SK-N-SH (cell line): ENCODE results near the gene CLASRP.

Experiments used
- EP300 ChIP-seq, 2 experiments: IDR thresholded peaks; 2 replicates each; pipeline versions ENCODE4 v1.4.0 to v1.6.1; 2012; ENCODE audit warnings: borderline replicate concordance in 1 of 2, low read depth in 1 of 2, low read length in 1 of 2
- EZH2phosphoT487 ChIP-seq: fragments of 200-600 bp; sonication (generic); IDR thresholded peaks from 2 replicates; pipeline ENCODE4 v1.6.1; 2017; ENCODE audit warnings: low read depth, mixed run types, mild to moderate bottlenecking, antibody characterized with exemption, moderate library complexity, borderline replicate concordance
- FOXM1 ChIP-seq: IDR thresholded peaks from 2 replicates; pipeline ENCODE4 v1.4.0; 2012; ENCODE audit warnings: low read depth, mild to moderate bottlenecking
- MXI1 ChIP-seq: IDR thresholded peaks from 2 replicates; pipeline ENCODE4 v1.6.1; 2012; ENCODE audit warnings: mild to moderate bottlenecking, low read depth, low read length, improper control_type of control experiment
- POLR2AphosphoS5 ChIP-seq: IDR thresholded peaks from 2 replicates; pipeline ENCODE4 v1.6.1; 2012; ENCODE audit warnings: low read depth, low read length
- RAD21 ChIP-seq: IDR thresholded peaks from 2 replicates; pipeline ENCODE4 v1.6.1; 2012; ENCODE audit warnings: mild to moderate bottlenecking, low read length
- TAF1 ChIP-seq: IDR thresholded peaks from 2 replicates; pipeline ENCODE4 v1.6.1; 2012; ENCODE audit warnings: low read depth, mild to moderate bottlenecking, low read length, moderate library complexity, borderline replicate concordance
- TCF12 ChIP-seq: IDR thresholded peaks from 2 replicates; pipeline ENCODE4 v1.4.0; 2012
- YY1 ChIP-seq: IDR thresholded peaks from 2 replicates; pipeline ENCODE4 v1.4.0; 2012; ENCODE audit warnings: low read depth, mild to moderate bottlenecking
- TF ChIP-seq, protein P1 (sequence below): fragments of 200-600 bp; sonication (generic); IDR thresholded peaks from 2 replicates; pipeline ENCODE4 v1.6.1; 2017; ENCODE audit warnings: antibody characterized with exemption, mild to moderate bottlenecking, moderate library complexity
- TF ChIP-seq, protein P2 (sequence below): IDR thresholded peaks from 2 replicates; pipeline ENCODE4 v1.4.0; 2012; ENCODE audit warnings: low read depth
- TF ChIP-seq, protein P3 (sequence below): IDR thresholded peaks from 2 replicates; pipeline ENCODE4 v1.6.1; 2012; ENCODE audit warnings: mild to moderate bottlenecking, low read depth, low read length, moderate library complexity
- TF ChIP-seq, protein P4 (sequence below): IDR thresholded peaks from 2 replicates; pipeline ENCODE4; 2012
- TF ChIP-seq, protein P5 (sequence below): IDR thresholded peaks from 2 replicates; pipeline ENCODE4 v1.4.0; 2012; ENCODE audit warnings: low read depth, borderline replicate concordance

DNA sequence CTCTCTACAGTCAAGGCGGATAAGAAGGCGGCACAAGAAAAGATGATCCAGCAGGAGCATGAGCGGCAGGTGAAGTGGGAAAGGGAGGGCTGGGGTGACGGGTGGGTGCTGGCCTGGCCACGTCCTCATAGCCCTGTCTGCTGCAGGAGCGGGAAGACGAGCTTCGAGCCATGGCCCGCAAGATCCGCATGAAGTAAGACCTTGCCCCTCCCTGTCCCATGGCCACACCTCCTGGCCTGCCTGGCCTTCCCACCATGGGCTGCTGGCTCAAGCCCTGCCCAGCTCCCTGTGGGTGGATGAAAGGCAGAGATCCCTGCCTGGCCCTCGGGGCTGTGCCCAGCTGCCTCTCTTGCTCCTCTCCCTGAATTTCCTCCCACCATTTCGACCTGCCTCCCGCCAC, 30.2 kb downstream of the CLASRP start:
- TF ChIP-seq POLR2AphosphoS5: no peak
- TF ChIP-seq, protein P1, sequence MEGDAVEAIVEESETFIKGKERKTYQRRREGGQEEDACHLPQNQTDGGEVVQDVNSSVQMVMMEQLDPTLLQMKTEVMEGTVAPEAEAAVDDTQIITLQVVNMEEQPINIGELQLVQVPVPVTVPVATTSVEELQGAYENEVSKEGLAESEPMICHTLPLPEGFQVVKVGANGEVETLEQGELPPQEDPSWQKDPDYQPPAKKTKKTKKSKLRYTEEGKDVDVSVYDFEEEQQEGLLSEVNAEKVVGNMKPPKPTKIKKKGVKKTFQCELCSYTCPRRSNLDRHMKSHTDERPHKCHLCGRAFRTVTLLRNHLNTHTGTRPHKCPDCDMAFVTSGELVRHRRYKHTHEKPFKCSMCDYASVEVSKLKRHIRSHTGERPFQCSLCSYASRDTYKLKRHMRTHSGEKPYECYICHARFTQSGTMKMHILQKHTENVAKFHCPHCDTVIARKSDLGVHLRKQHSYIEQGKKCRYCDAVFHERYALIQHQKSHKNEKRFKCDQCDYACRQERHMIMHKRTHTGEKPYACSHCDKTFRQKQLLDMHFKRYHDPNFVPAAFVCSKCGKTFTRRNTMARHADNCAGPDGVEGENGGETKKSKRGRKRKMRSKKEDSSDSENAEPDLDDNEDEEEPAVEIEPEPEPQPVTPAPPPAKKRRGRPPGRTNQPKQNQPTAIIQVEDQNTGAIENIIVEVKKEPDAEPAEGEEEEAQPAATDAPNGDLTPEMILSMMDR: no peak
- TF ChIP-seq RAD21: no peak
- TF ChIP-seq, protein P2, sequence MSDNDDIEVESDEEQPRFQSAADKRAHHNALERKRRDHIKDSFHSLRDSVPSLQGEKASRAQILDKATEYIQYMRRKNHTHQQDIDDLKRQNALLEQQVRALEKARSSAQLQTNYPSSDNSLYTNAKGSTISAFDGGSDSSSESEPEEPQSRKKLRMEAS: no peak
- TF ChIP-seq, protein P3, sequence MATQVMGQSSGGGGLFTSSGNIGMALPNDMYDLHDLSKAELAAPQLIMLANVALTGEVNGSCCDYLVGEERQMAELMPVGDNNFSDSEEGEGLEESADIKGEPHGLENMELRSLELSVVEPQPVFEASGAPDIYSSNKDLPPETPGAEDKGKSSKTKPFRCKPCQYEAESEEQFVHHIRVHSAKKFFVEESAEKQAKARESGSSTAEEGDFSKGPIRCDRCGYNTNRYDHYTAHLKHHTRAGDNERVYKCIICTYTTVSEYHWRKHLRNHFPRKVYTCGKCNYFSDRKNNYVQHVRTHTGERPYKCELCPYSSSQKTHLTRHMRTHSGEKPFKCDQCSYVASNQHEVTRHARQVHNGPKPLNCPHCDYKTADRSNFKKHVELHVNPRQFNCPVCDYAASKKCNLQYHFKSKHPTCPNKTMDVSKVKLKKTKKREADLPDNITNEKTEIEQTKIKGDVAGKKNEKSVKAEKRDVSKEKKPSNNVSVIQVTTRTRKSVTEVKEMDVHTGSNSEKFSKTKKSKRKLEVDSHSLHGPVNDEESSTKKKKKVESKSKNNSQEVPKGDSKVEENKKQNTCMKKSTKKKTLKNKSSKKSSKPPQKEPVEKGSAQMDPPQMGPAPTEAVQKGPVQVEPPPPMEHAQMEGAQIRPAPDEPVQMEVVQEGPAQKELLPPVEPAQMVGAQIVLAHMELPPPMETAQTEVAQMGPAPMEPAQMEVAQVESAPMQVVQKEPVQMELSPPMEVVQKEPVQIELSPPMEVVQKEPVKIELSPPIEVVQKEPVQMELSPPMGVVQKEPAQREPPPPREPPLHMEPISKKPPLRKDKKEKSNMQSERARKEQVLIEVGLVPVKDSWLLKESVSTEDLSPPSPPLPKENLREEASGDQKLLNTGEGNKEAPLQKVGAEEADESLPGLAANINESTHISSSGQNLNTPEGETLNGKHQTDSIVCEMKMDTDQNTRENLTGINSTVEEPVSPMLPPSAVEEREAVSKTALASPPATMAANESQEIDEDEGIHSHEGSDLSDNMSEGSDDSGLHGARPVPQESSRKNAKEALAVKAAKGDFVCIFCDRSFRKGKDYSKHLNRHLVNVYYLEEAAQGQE: no peak
- TF ChIP-seq YY1: no peak
- no peak for TF ChIP-seq TCF12
- no peak for TF ChIP-seq EZH2phosphoT487
- TF ChIP-seq, protein P4, sequence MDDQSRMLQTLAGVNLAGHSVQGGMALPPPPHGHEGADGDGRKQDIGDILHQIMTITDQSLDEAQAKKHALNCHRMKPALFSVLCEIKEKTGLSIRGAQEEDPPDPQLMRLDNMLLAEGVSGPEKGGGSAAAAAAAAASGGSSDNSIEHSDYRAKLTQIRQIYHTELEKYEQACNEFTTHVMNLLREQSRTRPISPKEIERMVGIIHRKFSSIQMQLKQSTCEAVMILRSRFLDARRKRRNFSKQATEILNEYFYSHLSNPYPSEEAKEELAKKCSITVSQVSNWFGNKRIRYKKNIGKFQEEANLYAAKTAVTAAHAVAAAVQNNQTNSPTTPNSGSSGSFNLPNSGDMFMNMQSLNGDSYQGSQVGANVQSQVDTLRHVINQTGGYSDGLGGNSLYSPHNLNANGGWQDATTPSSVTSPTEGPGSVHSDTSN: no peak
- TF ChIP-seq, protein P5, sequence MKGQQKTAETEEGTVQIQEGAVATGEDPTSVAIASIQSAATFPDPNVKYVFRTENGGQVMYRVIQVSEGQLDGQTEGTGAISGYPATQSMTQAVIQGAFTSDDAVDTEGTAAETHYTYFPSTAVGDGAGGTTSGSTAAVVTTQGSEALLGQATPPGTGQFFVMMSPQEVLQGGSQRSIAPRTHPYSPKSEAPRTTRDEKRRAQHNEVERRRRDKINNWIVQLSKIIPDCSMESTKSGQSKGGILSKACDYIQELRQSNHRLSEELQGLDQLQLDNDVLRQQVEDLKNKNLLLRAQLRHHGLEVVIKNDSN: no peak
- no peak for TF ChIP-seq MXI1
- no peak for TF ChIP-seq EP300 (IDR thresholded peaks at IDR 0.05; ENCODE audit: borderline replicate concordance in 1 of 2, low read depth in 1 of 2, low read length in 1 of 2)
- TF ChIP-seq TAF1: no peak
- no peak for TF ChIP-seq FOXM1
